Left colon (tissue), 2 donors: ENCODE data around the gene ALKAL2. TPM values are rescaled to one million over a fixed set of nuclear protein-coding genes. Genes with fewer than 3 reads are reported as not detected.
A peak's percentile ranks its signal among the peaks of the same experiment; 100 is the strongest.

Experiments used
- ATAC-seq: fragments of 200-7000 bp; cut with Tn5 transposase; one replicate; pipeline ENCODE4 v1.9.1; 2020; ENCODE audit warnings: mild to moderate bottlenecking, moderate library complexity
- DNase-seq, 2 donors: peaks; one replicate each; pipeline ENCODE4 v3.0.0-alpha.2; 2020
- intact Hi-C, 2 donors: fragments of 100-400 bp; cut with DNase I in 1 of 2; cut with micrococcal nuclease in 1 of 2; formaldehyde crosslinking; loops; one replicate each; pipeline versions ENCODE4 v1.11.2 to v1.14.0; 2022; cut with DNase I, micrococcal nuclease
- total RNA-seq, 2 donors: library from RNA; stranded (reverse); fragmentation: NEBNext Ultra II Directional; extraction: Animal tissue kit (Norgen Biotek cat#: 25700); gene quantifications; one replicate each; pipeline ENCODE4 v1.2.1, GENCODE V29; 2021
- donor health status: DM: no; HTN: no; CAD: no.
- donor health status: DM: yes; HTN: yes; CAD: no.

Gene ALKAL2
- total RNA-seq, 2 donors from 2014 or later: 1.6 to 2.7 TPM

DNA sequence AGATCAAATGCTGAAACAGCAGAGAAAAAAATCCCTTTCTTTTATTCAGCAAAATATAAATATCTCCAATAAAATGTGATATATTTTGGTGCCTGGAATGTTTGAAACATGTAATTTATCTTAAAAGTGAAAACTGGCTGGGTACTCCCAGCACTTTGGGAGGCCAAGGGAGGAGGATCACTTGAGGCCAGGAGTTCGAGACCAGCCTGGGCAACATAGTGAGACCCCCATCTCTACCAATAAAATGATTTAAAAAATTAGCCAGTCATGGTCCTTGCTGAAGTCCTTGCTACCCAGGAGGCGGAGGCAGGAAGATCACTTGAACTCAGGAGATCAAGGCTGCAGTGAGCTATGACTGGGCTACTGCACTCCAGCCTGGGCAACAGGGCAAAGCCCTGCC is 32.7 kb downstream of the ALKAL2 start:
- no peak for DNase-seq
- intact Hi-C loops: no loop called here
- ATAC-seq: no peak

DNA sequence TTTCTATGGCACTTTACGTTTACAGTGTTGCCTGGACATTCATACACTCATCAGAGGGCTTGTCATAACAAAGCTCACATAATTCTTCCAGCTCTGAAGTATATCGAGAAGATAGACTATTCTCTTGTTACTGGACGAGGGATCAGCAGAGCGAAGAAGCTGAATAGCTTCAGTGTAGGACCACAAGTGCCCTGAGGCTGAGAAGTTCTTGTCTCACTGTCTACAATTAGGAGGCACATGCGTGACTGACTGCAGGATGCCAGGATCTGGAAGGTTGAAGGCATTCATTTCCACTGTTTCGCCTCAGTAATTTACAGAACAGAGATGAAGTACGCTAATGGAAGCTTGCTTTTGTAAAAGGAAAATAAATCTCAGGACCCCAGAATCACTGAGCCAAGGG is 33.6 kb downstream of the ALKAL2 start:
- DNase-seq (no peak), ATAC-seq (no peak)
- intact Hi-C loops: no loop called here

DNA sequence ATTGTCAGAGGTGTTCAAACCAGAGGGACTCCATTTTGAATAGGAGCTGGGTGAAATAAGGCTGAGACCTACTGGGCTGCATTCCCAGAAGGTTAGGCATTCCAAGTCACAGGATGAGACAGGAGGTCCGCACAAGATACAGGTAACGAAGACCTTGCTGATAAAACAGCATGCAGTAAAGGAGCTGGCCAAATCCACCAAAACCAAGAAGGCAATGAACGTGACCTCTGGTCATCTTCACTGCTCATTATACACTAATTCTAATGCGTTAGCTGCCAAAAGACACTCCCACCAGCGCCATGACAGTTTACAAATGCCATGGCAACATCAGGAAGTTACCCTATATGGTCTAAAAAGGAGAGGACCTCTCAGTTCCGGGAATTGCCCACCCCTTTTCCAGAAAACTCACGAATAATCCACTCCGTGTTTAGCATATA is 34.7 kb downstream of the ALKAL2 start:
- intact Hi-C loops: no loop called here
- DNase-seq: no peak
- no peak for ATAC-seq

DNA sequence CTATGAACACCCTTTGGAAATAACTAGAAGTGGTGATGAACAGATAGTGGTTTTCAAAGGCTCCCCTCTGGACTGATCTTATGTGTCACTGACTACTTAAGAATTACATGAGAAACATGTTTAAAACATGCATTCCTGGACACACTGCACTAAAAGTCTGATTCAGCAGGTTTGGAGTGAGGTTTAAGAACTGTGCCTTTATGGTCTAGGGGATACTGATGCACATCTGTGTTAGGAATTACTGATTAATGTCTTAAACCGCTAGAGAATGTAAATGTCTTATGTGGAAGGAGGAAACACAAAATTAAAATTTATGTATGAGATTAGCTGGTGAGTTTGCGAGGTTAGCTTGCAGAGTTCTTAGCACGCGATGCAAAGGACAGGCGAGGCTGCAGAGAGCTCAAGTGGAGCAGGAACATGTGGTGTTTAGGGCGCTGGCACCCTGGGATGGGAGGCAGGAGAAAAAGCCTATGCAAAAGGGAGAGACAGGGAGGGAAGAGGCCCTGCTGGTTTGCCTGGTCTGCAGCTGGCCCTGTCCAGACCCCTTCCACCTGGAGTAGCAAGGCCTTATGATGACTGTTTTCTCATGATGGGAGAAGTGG is 35.8 kb downstream of the ALKAL2 start:
- DNase-seq (no peak), ATAC-seq (no peak)
- intact Hi-C loops: no loop called here

DNA sequence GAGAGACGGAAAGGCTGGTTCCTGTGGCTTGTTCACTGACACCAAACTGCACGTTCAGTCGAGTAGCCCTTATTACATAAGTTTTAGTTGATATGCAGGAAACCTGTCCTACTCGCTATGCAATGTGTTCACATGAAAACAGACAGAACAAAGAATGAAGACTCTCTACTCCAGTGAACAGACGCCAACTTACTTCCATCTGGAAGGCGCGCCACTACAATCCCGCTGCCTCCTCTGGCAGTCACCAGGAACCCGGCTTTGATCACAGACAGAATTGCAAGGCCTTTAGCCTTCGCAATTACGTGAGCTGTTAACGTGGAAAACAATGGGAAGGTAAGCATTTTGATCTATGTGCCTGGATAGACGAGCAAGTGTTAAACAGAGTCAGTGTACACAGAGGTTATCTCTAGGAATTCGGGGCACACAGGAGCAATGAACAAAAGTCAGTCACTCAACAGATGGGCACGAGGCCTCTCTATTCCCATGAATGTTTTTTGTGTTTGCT is 38.3 kb downstream of the ALKAL2 start:
- no peak for ATAC-seq
- no peak for DNase-seq
- intact Hi-C loops: no loop called here

DNA sequence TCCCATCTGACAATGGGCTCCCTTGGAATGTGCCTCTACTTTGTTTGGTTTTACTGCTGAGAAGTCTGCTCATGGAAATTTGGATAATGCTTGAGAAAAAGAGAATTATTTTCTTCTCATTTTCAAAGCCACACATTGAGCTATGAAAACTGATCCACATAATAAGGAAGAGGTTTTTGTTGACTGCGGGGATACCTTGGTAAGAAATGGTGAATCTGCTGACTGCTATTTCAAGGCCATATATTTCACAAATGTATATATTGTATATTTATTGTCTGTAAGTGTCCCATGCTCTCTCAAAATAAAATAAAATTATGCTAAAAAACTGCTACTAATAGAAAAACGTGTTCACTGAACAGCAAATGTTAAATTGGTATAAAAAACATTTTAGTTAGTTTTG is 39.2 kb downstream of the ALKAL2 start:
- intact Hi-C loops: no loop called here
- DNase-seq (no peak), ATAC-seq (no peak)

DNA sequence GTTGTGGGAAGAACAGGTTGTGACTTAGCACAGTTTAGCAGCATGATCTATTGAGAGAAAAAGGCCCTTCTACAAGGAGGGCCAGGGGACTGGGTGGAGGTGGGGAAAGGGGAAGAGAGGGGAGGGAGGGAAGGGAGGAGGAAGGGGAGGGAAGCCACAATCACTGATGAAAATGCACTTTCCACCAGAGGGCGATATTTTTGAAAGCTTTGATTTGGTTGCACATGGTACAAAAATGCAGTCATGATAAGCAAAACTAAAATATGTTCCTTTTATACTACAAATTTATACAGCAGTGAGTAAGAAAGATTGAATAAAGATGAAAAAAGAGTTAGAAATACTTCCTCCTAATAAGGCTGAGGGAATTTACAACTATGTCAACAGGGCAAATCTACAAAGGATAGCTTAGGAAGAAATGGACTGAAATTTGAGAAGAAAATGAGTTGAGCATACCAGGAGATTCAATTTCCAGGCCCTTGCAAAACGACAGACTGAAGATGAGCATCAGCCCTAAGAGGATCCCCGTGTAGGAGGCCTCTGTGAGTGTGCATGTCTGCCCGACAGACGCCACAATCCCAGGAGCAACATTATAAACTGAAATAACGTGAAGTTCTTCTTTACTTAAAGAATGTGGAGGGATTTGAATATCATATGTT is 41.3 kb downstream of the ALKAL2 start:
- intact Hi-C loops: no loop called here
- DNase-seq (no peak), ATAC-seq (peak; percentile 66)

DNA sequence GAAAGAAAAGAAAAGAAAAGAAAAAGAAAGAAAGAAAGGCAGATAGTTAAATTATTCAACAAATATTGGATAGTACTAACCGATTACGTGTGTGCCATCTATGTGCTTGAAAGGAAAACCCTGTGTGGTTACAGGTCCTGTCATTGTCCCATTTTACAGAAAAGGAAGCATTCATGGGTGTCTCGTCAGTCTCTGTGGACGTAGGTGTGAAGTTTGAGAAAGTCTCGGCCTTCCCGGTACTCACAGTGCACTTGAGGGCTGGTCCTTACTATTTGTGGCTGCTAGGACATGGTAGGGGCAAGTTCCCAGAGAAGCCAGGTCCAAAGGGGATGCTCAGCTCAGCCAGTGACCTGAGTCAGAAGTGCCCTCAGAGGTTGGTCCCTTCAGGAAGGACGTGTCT is 43.3 kb downstream of the ALKAL2 start:
- no peak for ATAC-seq
- no peak for DNase-seq
- intact Hi-C loops: no loop called here

DNA sequence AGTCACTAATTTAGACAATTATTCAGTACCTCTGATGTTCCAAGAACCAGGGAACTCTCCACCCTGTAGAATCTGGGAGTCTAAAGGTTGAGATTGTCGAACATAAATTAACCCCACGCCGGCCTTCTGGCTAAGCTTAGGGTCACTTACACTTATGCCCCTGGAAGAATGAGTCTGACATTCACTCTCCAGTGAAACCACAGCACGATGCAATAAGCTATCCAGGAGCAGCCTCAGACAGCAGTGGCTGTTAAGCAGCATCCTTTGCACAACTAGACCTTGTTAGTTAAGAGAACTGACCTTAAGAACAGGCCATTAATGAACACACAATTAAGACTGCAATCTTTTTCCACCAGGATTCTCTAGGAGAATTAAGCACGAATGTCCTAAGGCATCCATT is 49.0 kb downstream of the ALKAL2 start:
- intact Hi-C loops: no loop called here

DNA sequence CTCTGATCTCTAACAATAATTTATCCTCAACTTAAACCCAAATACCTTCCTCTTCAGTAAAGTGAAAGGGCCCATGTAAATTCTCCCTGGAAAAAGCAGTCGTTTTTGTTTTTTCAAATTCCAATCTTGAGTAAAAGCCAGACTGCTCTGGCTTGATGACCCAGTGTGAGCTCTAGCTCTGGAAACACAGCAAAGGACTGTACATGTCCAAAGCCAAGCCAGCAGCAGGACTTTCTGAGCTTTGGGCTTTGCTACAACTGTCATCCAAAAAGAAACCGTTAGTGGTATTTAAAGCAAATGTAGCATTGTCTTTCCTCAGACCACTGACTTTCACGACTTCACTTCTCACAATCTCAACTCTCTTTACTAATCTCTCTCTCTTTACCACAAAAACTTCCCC is 49.5 kb downstream of the ALKAL2 start:
- intact Hi-C loops: no loop called here
- DNase-seq: no peak
- ATAC-seq: no peak

More for the DNA sequence above, 49.0 kb downstream of the ALKAL2 start:
- ATAC-seq: no peak
- no peak for DNase-seq

DNA sequence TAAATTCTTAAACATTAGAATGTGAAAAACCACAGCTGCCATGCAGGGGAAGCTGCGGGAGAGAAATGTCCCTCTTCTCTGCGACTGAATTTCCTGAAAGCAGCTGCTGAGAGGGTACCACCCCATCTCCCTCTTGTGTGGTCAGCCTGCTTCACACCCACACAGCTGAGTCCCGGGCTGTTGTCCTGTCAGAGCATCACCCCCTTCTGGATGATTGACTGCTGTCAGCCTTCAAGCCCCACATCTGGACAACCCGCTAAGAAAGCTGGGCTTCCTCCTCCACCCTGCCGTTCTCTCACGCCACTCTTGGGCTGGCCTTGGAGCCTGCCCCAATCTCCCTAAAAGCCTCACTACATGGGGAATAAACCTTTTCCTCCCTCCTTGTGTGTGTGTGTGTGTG is 50.0 kb downstream of the ALKAL2 start:
- ATAC-seq (no peak), DNase-seq (no peak)
- intact Hi-C loops: no loop called here

DNA sequence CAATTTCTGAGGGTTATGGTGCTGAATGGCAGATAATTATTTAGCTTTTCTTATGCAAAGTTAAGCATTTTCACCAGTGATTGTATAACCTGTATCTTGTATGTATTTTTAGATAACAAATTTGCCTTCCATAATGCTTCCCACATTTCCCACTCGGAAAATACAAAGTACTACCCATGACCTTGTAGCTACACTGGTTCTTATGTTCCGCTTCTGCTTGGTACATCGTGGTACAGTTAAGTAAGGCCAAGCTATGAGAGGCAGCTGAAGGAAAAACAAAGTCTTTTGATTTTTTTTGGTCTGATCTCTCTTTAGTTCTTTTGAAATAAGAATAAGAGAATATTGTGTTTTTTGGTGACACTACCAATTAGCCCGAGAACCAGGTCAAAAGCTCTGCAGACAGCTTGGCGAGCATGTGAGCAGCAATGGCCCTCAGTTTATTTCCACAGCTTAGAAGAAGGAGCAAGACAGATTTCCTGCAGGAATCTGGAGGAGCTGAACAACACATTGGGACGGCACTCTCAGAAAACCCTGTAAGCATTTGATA is 50.8 kb downstream of the ALKAL2 start:
- DNase-seq (no peak), ATAC-seq (no peak)
- intact Hi-C loops: no loop called here

DNA sequence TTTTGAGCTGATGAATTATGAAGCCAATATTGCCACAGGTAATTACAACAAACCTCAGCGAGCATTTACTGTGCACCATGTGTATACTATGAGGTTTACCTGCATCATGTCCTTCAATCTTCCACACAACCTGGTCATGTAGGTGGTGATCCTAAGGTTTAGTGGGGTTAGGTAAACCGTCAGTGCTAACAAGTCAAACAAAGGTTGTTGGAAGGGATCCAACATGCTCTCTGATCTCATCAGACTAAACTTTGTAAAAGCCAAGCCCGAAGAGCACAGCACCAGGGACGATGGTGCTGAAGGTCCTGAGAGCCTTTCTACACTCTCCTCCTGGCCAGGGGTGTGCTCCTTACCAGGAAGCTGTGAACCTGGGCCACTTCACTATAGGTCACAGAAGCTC is 53.5 kb downstream of the ALKAL2 start:
- DNase-seq (no peak), ATAC-seq (no peak)
- intact Hi-C loops: no loop called here

DNA sequence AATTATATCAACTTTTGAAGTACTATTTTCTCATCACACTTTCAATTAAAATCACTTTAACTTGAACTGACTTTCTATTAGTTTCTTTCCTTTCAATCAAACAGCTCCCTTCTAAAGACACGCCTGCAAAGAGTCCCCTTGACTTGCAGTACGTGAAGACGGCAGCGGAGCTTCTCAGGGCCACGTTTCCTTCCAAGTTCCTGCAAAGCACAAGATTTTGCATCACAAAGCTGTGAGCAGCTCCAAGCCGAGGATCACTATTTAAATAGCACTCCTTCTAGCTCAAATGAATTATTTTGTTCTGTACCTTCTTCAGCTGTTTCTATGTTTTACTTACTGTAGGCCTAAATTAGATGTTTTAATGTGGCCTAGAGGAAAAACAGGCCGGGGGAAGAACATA is 54.9 kb downstream of the ALKAL2 start:
- ATAC-seq (no peak), DNase-seq (no peak)
- intact Hi-C loops: no loop called here

DNA sequence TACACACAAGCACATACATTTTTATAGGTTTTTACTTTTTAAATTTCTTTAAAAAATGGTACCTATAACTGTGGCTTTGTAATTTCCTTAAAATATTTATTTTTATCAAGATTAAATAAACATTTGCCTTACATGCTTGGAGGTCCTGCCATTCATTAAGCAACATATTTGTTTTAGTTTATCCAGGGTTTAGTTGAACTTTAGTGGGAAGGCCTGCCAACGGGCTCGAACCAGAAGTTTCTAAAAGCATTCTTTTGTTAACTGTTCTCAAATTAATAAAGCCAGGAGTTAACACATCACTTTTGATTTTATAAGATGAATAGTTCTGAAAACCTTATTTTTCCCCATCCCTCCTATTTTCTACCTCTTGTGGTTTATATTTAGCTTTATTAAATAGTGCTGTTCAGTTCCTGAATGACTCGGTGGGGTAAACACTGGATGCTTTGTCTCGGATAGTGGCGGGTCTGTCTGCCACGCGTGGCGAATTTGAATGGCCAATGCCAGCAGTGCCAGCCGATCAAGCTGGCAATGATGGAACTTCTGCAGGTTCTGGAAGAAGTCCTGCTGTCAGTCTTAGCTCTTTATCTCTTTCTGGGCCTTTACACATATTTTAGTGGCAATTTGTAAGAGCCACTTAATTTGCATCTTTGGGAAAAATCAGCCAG is 56.2 kb downstream of the ALKAL2 start:
- intact Hi-C loops: no loop called here
- ATAC-seq: no peak
- DNase-seq: no peak

Other genes starting within 250 kb of the ALKAL2 start
- gene FAM110C, start 241.6 kb downstream of the ALKAL2 start, total RNA-seq: 10 to 100 TPM; 26.6 to 32.0 TPM
- 100 to 1,000 TPM in 1 of 2 donors, 10 to 100 TPM in 1; 79.7 to 122 TPM for gene SH3YL1, start 24.1 kb downstream of the ALKAL2 start, total RNA-seq
- 10 to 100 TPM; 74.3 to 91.1 TPM for gene ACP1, start 23.1 kb downstream of the ALKAL2 start, total RNA-seq